GM04503 (cell line): ENCODE results near the gene EFL1.
A peak's percentile ranks its signal among the peaks of the same experiment; 100 is the strongest.

Experiments used
- DNase-seq: peaks from one replicate; pipeline ENCODE4 v3.0.0-alpha.2; 2012; ENCODE audit warnings: low read depth

Gene EFL1

DNA sequence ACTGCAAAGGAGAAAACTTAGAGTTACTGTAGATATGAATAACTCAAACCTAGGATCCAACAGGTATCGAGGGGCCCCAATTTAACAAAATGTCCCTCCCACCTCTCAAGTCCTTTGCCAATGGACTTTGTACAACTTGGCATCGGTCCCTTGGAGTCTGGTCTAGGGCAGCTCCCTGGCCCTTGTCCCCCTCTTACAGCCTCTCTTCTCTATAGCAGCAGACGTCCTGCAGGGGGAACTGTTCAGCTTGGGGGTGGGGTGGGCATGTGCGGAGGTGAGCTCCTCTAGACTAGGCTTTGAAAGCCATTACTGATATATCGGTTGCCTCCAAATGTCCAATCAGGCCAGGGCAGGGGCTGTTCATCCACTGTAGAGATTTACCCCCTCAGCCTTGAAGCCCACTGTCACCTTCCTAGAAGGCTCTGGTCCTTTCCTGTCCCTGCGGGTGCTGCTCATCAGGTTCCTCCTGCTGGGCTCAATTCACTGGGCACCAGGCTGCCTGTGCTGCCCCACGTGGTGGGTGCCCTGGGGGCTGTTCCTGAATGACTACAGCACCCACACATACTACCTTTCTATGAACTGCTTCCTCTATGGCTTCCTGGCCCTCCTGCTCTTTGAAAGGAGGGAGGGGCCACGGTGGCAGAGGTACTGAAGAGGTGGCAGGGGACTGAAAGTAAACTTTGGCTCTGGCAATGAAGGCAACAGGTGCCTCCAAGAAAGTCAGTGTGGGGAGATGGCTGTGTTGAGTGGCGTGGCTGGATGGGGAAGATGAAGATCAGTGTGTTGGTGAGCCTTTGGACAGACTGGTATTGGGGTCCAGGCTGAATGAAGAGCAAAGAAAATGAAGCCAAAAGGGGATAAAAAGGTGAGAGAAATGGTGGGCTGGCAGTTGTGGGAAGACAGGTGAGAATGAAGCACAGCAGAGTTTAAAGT, 137.9 kb downstream of the EFL1 start:
- DNase-seq, result no peak

- DNase-seq, result peak; percentile 97
These were observed 139.7 kb downstream of the EFL1 start for GRCh38 chr15:82122746-82123400.

DNA sequence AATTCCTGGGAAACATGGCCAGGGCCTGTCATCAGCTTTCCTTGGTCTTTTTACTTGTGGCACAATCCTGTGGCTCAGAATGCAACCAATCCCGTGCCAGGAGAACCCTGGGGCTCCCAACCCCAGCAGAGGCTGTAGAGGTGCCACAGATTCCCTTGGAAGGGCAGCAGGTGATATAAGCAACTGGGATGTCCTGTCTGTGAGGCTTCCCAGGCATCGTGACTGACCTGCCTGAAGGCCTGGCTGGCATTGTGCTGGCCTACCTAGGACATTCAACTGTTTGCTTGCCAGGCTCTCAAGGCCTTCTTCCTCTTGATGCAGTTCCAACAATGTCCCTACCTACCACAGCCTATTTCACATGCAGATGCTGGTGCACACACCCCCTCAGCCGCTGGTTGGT, 144.5 kb downstream of the EFL1 start:
- DNase-seq, result no peak

DNA sequence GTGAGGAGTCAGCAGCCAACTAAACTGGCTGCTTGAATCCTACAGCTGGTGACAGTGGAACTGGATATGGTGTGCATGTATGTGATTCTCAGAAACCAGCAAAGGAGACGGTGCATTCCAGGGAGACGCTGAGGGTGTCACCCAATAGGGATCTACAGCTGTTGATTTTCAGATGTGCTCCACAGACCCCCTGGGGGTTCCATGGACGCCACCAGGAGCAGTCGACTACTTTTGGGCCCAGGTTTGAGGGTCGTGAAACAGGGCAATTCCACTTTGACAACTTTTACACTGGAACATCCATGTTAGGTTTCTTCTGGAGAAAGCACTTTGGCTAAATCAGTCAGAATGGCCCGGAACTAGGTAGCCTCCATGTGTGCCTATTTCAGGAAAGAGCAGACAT, 145.2 kb downstream of the EFL1 start:
- no peak for DNase-seq

- no peak for DNase-seq
These were observed 147.9 kb downstream of the EFL1 start for GRCh38 chr15:82114660-82115059.

- no peak for DNase-seq
These were observed 149.3 kb downstream of the EFL1 start for GRCh38 chr15:82113106-82113715.

- no peak for DNase-seq
These were observed 150.6 kb downstream of the EFL1 start for GRCh38 chr15:82111918-82112317.

GRCh38 chr15:82110144-82110543, 152.4 kb downstream of the EFL1 start:
- DNase-seq, result no peak

DNA sequence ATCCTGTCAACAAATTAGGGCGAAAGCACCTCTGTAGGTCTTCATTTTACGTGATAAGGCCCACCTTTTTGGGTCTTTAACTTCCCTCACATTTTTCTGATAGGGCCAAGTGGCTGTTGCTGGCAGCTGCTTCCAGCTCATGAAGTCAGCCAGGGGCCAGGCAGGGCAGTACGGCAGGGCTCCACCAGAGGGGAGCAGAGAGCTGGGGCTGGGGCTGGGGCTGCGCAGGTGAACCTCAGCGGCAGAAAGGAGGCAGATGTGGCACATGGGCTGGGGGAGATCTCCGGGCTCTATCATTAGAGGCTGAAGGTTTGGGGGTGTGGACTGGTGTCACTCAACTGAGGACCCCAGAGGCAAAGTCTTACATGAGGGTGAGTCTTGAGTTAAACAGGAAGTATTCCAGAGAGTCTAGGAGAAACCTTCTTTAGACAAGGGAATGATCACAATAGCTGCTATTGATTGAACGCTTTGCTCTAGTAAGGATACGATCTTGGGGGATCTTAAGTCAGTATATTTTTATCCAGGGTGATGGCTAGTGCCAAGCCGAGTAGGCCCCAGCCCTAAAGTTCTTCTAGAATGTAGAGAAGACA, 153.9 kb downstream of the EFL1 start:
- no peak for DNase-seq

GRCh38 chr15:82106679-82107078, 155.9 kb downstream of the EFL1 start:
- no peak for DNase-seq

GRCh38 chr15:82105451-82106215, 156.9 kb downstream of the EFL1 start:
- peak; percentile 76 for DNase-seq

- no peak for DNase-seq
These were observed 159.1 kb downstream of the EFL1 start for GRCh38 chr15:82103468-82103867.

GRCh38 chr15:82100111-82100929, 162.2 kb downstream of the EFL1 start:
- DNase-seq, result no peak

DNA sequence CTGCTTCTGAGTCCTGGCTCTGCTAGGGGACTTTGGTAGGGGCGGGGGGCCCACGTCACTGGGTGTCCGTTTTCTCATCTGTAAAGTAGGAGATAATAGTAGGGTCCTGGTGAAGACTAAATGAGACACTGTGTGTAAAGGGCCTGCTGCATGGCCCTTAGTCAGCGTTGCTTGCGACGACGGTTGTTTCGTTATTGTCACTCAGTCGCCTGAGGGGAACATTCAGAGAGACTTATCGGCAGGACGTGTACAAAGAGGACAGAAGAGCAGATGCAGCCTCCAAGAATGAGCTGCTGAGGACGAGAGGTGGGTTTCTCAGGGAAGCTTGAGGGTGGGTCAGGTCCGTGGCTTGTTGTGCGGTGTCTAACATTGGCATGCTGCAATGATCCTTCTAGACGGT, 163.9 kb downstream of the EFL1 start:
- DNase-seq, result no peak

GRCh38 chr15:82095803-82096202, 166.7 kb downstream of the EFL1 start:
- no peak for DNase-seq

- DNase-seq, result no peak
These were observed 168.7 kb downstream of the EFL1 start for GRCh38 chr15:82093774-82094211.

DNA sequence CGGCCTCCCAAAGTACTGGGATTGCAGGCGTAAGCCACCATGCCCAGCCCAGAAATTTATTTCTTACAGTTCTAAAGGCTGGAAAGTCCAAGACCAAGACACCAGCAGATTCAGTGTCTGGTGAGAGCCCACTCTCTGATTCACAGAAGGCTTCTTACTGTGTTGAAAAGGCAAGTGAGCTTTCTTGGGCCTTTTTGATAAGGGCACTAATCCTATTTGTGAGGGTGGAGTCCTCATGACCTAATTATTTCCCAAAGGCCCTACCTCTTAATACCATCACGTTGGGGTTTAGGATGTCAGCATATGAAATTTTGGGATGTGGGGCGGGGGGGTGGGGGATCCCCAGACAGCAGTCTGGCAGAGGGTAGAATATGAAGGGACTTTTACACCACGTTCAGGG, 169.2 kb downstream of the EFL1 start:
- no peak for DNase-seq

DNA sequence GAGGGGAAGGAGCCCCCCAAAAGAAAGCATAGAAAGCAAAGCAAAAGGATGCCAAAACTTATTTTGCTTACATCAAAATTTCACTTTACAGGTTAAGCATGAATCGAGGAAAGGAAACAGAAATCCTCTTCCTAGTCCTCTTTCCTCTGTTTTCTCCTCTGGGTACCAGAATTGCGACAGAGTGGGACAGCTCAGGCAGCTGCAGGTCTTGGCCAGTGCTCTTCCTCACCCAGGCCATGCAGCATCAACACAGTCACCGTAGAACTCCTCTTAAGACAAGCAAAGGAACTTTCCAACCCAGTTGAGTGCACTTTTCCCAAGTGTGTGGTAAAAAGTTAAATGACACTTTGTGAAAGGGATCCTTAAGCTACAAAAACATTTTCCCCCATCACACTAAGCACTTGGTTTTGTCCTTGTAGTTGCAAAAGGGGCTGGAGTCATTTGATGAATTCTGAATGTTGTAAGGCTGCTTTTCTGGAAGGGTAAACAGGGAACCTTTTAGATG, 170.8 kb downstream of the EFL1 start:
- no peak for DNase-seq

GRCh38 chr15:82086243-82086995, 176.1 kb downstream of the EFL1 start:
- DNase-seq, result no peak
